ENCODE results near the gene HOXA7.

GRCh38 chr7:27108390-27109127, 47.9 kb downstream of the HOXA7 start:
- TF ChIP-seq CTCF (conservative IDR thresholded peaks at IDR 0.05; ENCODE audit: low read depth, low read length), result no peak
- peak; percentile 35 for TF ChIP-seq EZH2 (IDR thresholded peaks at IDR 0.05; ENCODE audit: borderline replicate concordance, low read depth, low read length, poor library complexity, severe bottlenecking)

Data from A673 (cell line).